SU-DHL-6 (cell line): ENCODE data around the gene AATK.

Experiments
- H2AFZ ChIP-seq: fragments of 200-600 bp; sonication (generic); 2 replicates; pipeline ENCODE4 v1.6.1; 2014; ENCODE audit warnings: low read depth, mild to moderate bottlenecking, moderate library complexity, mixed read lengths, antibody characterized with exemption, low read length; ENCODE audit not compliant: severe bottlenecking
- H3F3A ChIP-seq: fragments of 200-600 bp; shearing (Covaris generic); 2 replicates; pipeline ENCODE4 v1.6.0; 2016; ENCODE audit warnings: antibody characterized with exemption, mild to moderate bottlenecking; ENCODE audit not compliant: insufficient read depth
- H3K27ac ChIP-seq: fragments of 200-600 bp; sonication (generic); 2 replicates; pipeline ENCODE4 v1.5.1; 2016; ENCODE audit warnings: low read depth, mild to moderate bottlenecking, low read length, moderate library complexity, mixed read lengths
- H3K27me3 ChIP-seq: fragments of 200-600 bp; sonication (generic), shearing (Covaris generic); 2 replicates; pipeline ENCODE4 v1.6.0; 2014; ENCODE audit warnings: mild to moderate bottlenecking, low read length
- H3K36me3 ChIP-seq: fragments of 200-600 bp; sonication (generic); 2 replicates; pipeline ENCODE4 v1.6.1; 2014; ENCODE audit warnings: mild to moderate bottlenecking, low read length, mixed read lengths
- H3K4me2 ChIP-seq: fragments of 300-600, 200-600 bp; shearing (Covaris generic), sonication (generic); 2 replicates; pipeline ENCODE4 v1.6.0; 2014; ENCODE audit warnings: low read length, low read depth, mild to moderate bottlenecking; ENCODE audit not compliant: poor library complexity, severe bottlenecking
- H3K4me3 ChIP-seq: fragments of 200-600 bp; sonication (generic); 2 replicates; pipeline ENCODE4 v1.5.1; 2014; ENCODE audit warnings: antibody characterized with exemption, low read length, mild to moderate bottlenecking, mixed read lengths; ENCODE audit not compliant: insufficient read depth, poor library complexity, severe bottlenecking
- H3K79me2 ChIP-seq: fragments of 200-600 bp; sonication (generic); 2 replicates; pipeline ENCODE4 v1.6.1; 2014; ENCODE audit warnings: mild to moderate bottlenecking, low read length, moderate library complexity; ENCODE audit not compliant: insufficient read depth
- H3K9ac ChIP-seq: fragments of 200-600 bp; sonication (generic); 2 replicates; pipeline ENCODE4 v1.7.0; 2014; ENCODE audit warnings: mild to moderate bottlenecking, low read length
- H3K9me2 ChIP-seq: fragments of 200-600 bp; sonication (generic); replicated peaks from 2 replicates; pipeline ENCODE4 v1.6.1; 2014; ENCODE audit warnings: low read length; ENCODE audit not compliant: insufficient read depth
- H3K9me3 ChIP-seq: fragments of 200-600 bp; sonication (generic); 2 replicates; pipeline ENCODE4 v1.6.1; 2014; ENCODE audit warnings: low read length, mixed read lengths; ENCODE audit not compliant: insufficient read depth
- H4K20me1 ChIP-seq: fragments of 200-600 bp; sonication (generic); 2 replicates; pipeline ENCODE4 v1.6.1; 2014; ENCODE audit warnings: low read depth, mild to moderate bottlenecking, antibody characterized with exemption, low read length, moderate library complexity, mixed read lengths
- CTCF ChIP-seq: fragments of 200-600 bp; sonication (generic); IDR thresholded peaks from one replicate; pipeline ENCODE4 v1.5.1; 2017; ENCODE audit warnings: antibody characterized with exemption, mild to moderate bottlenecking, low read length, moderate library complexity; ENCODE audit not compliant: insufficient read depth, poor library complexity, severe bottlenecking
- EZH2phosphoT487 ChIP-seq: fragments of 200-600 bp; sonication (generic), shearing (Covaris generic); conservative IDR thresholded peaks from 2 replicates; pipeline ENCODE4 v1.6.1; 2018; ENCODE audit warnings: mild to moderate bottlenecking, antibody characterized with exemption, low read length, moderate library complexity, mixed read lengths

AATK gene

GRCh38 chr17:81132197-81132540, 33.9 kb downstream of the AATK start:
- no peaks in the 10 kb centered on the region for H4K20me1 ChIP-seq
- no peak for TF ChIP-seq CTCF
- no peak for TF ChIP-seq EZH2phosphoT487
- H3K4me3 ChIP-seq = no peak overlapping the region
- no peaks in the 10 kb centered on the region for H3F3A ChIP-seq
- no peak overlapping the region for H2AFZ ChIP-seq
- H3K9me3 ChIP-seq = no peaks in the 10 kb centered on the region
- H3K36me3 ChIP-seq = no peaks in the 10 kb centered on the region
- no peak overlapping the region for H3K27ac ChIP-seq
- H3K27me3 ChIP-seq = no peaks in the 10 kb centered on the region
- no peak overlapping the region for H3K4me2 ChIP-seq
- H3K79me2 ChIP-seq = no peaks in the 10 kb centered on the region
- no peaks in the 10 kb centered on the region for H3K9me2 ChIP-seq
- H3K9ac ChIP-seq = no peak overlapping the region

- TF ChIP-seq EZH2phosphoT487 (no peak), CTCF (no peak)
- Histone ChIP-seq H3K9ac (no peak overlapping the region), H3K4me3 (no peak overlapping the region), H4K20me1 (no peaks in the 10 kb centered on the region), H2AFZ (no peak overlapping the region), H3K4me2 (no peak overlapping the region), H3K9me3 (no peaks in the 10 kb centered on the region), H3K27me3 (no peaks in the 10 kb centered on the region), H3K27ac (no peak overlapping the region), H3K36me3 (no peaks in the 10 kb centered on the region), H3F3A (no peaks in the 10 kb centered on the region), H3K79me2 (no peaks in the 10 kb centered on the region), H3K9me2 (no peaks in the 10 kb centered on the region)
Measured at GRCh38 chr17:81131486-81132196, 34.4 kb downstream of the AATK start.

GRCh38 chr17:81130385-81131361, 35.3 kb downstream of the AATK start:
- Histone ChIP-seq H3K4me2 (no peak overlapping the region), H3K27ac (no peak overlapping the region)

More at GRCh38 chr17:81130385-81131361, 35.3 kb downstream of the AATK start:
- no peaks in the 10 kb centered on the region for H3K79me2 ChIP-seq
- H3K9me2 ChIP-seq = no peaks in the 10 kb centered on the region
- TF ChIP-seq EZH2phosphoT487 (no peak), CTCF (no peak)
- H3F3A ChIP-seq = no peaks in the 10 kb centered on the region
- H3K4me3 ChIP-seq = no peak overlapping the region
- no peak overlapping the region for H3K9ac ChIP-seq
- H4K20me1 ChIP-seq = no peaks in the 10 kb centered on the region
- no peak overlapping the region for H2AFZ ChIP-seq
- H3K36me3 ChIP-seq = no peaks in the 10 kb centered on the region
- H3K9me3 ChIP-seq = no peaks in the 10 kb centered on the region
- H3K27me3 ChIP-seq = no peaks in the 10 kb centered on the region
